ENCODE results near the gene GRHL3. TPM values are rescaled to one million over a fixed set of nuclear protein-coding genes. Genes with fewer than 3 reads are reported as not detected.

The GRHL3 gene
- polyA plus RNA-seq, 1 experiment, result 0.04 TPM

DNA sequence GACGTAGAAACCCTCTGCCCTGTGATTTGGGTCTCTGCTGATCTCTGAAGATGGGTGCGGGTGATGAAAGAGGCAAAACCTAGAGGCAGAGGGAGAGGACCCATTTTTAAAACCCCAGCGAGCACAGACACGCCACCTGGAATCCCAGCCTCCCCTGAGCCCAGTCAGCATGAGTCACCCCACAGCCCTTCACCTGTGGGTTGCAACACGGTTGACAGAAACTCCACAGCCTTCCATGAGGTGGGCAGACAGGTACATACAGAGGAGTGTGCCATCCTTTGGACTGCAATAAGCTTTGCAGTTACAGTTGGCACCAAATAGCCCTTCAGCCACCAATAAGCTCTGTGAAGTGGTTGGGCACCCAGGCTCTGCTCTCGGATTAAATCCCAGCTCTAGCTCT is 2.1 kb upstream of the GRHL3 start:
- ChIA-PET CTCF (interaction anchor here (1.2 to 1.7 kb wide), 2 partner anchors 15 to 74 kb away, joined by 3 to 8 read pairs; no protein-coding TSS in a partner anchor), POLR2A (no interaction called here)
- TF ChIP-seq, protein P1, sequence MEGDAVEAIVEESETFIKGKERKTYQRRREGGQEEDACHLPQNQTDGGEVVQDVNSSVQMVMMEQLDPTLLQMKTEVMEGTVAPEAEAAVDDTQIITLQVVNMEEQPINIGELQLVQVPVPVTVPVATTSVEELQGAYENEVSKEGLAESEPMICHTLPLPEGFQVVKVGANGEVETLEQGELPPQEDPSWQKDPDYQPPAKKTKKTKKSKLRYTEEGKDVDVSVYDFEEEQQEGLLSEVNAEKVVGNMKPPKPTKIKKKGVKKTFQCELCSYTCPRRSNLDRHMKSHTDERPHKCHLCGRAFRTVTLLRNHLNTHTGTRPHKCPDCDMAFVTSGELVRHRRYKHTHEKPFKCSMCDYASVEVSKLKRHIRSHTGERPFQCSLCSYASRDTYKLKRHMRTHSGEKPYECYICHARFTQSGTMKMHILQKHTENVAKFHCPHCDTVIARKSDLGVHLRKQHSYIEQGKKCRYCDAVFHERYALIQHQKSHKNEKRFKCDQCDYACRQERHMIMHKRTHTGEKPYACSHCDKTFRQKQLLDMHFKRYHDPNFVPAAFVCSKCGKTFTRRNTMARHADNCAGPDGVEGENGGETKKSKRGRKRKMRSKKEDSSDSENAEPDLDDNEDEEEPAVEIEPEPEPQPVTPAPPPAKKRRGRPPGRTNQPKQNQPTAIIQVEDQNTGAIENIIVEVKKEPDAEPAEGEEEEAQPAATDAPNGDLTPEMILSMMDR (IDR thresholded peaks at IDR 0.05; ENCODE audit: low read depth, low read length), result no peak
- H3K27ac ChIP-seq (ENCODE audit: low read depth, low read length), result no peak overlapping the region
- H3K27me3 ChIP-seq (ENCODE audit: control insufficient read depth, insufficient read depth, low read length), result peaks cover 38% of the 10 kb centered on the region
- no peak for DNase-seq (ENCODE audit: low read depth, low spot score)
- no peaks in the 10 kb centered on the region; the same call in 1 of the 2 replicates for H3K9me3 ChIP-seq (ENCODE audit: control insufficient read depth, insufficient read depth, low read length)
- no peak overlapping the region for H3K4me3 ChIP-seq (ENCODE audit: low read depth, low read length)

DNA sequence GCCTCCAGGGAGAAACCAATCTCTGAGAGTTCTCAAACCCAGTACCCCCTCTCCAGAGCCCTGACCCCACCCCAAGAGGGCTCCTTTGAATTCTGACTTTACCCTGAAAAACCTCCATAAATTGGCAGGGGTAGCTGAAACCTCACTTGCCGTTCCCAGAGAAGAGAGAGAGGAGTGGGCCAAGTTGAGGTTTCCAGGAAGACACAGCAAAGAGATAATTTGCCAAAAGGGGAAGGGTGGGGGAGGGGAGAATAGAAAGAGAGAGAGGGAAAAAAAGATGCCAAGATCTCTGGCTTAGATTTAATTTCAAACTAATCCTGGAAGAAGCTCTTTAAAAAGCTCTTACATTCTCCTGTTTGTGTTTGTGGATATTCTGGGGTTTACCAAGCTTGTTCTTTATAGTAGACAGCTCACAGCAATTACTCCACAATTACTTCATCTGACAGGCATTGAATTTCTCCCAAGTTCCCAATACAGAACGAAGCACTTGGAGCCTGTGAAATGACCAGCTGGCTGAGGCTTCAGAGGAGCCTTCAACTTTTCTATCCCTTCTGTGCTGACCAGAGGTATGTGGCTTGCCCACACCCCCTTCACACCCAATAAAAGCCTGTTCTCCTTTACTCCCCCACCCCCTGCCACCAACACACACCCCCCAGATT is 1.1 kb upstream of the GRHL3 start:
- TF ChIP-seq, protein P1 (IDR thresholded peaks at IDR 0.05; ENCODE audit: low read depth, low read length), result no peak
- no peaks in the 10 kb centered on the region; the same call in 1 of the 2 replicates for H3K9me3 ChIP-seq (ENCODE audit: control insufficient read depth, insufficient read depth, low read length)
- peak; percentile 26 for DNase-seq (ENCODE audit: low read depth, low spot score)
- POLR2A ChIA-PET, result no interaction called here
- no peak overlapping the region for H3K4me3 ChIP-seq (ENCODE audit: low read depth, low read length)
- peaks cover 36% of the 10 kb centered on the region for H3K27me3 ChIP-seq (ENCODE audit: control insufficient read depth, insufficient read depth, low read length)
- CTCF ChIA-PET, result interaction anchor here (1.2 to 1.7 kb wide), 2 partner anchors 16 to 73 kb away, joined by 3 to 8 read pairs; no protein-coding TSS in a partner anchor
- no peak overlapping the region for H3K27ac ChIP-seq (ENCODE audit: low read depth, low read length)

DNA sequence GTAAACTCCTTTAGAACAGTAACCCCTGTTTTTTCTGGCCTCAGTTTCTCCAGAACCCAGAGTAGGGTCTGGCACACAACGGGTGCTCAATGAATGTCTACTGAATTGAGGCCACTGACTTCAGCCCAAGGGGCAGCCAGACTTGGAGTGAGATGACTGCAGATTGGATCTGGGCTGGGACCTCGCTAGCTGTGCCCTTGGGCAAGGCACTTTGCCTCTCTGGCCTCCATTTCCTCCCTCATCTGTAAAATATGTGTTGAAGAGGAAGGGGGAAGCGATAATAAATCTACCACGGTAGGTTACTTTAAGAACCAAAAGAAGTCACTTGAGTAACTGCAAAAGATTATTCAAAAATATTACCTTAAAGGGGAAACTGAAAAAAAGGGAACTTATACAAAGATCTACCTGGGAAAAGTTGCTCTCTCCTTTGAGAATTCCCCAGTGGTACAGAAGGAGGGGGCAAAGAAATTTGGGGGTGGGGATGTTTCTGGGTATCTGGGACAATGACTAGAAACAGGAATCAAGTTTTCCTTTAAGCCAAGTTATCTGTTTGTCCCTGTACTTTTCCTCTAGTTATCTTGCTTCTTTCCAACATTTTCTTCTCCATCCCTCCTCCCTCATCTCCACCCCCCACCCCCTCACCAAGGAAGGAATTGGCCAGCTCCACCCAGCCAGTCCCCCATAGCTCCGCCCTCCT is 394 bp upstream of the GRHL3 start:
- H3K27ac ChIP-seq (ENCODE audit: low read depth, low read length), result no peak overlapping the region
- DNase-seq (ENCODE audit: low read depth, low spot score), result no peak
- no peak overlapping the region for H3K4me3 ChIP-seq (ENCODE audit: low read depth, low read length)
- ChIA-PET POLR2A (no interaction called here), CTCF (no interaction called here)
- H3K9me3 ChIP-seq (ENCODE audit: control insufficient read depth, insufficient read depth, low read length), result no peaks in the 10 kb centered on the region; the same call in 1 of the 2 replicates
- TF ChIP-seq, protein P1 (IDR thresholded peaks at IDR 0.05; ENCODE audit: low read depth, low read length), result no peak
- peaks cover 37% of the 10 kb centered on the region for H3K27me3 ChIP-seq (ENCODE audit: control insufficient read depth, insufficient read depth, low read length)

DNA sequence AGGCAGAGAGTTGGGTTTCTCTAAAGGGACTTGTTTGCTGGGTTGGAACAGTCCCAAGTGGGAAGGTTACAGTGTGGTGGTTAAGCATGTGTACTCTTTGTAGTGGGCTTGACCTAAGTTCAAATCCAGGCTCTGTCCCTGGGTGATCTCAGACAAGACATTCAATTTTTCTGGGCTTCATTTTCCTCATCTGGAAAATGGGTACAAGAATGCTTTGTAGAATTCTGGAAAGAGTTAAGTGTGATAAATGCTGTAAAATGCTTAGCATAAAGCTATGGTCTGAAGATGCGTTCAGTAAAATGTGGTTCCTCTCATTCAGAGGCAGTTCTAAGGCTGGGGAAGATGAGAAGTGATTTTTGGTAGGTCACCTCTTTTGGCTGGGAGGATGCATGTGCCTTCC is 805 bp downstream of the GRHL3 start:
- peaks cover 40% of the 10 kb centered on the region for H3K27me3 ChIP-seq (ENCODE audit: control insufficient read depth, insufficient read depth, low read length)

More for the DNA sequence above, 805 bp downstream of the GRHL3 start:
- H3K27ac ChIP-seq (ENCODE audit: low read depth, low read length), result no peak overlapping the region
- TF ChIP-seq, protein P1 (IDR thresholded peaks at IDR 0.05; ENCODE audit: low read depth, low read length), result no peak
- DNase-seq (ENCODE audit: low read depth, low spot score), result no peak
- H3K4me3 ChIP-seq (ENCODE audit: low read depth, low read length), result no peak overlapping the region
- H3K9me3 ChIP-seq (ENCODE audit: control insufficient read depth, insufficient read depth, low read length), result no peaks in the 10 kb centered on the region; the same call in 1 of the 2 replicates
- CTCF ChIA-PET, result no interaction called here
- POLR2A ChIA-PET, result no interaction called here
